OCI-LY7 (cell line): Measurements from ENCODE around the gene IRX2.

Experiments used
- EZH2phosphoT487 ChIP-seq: fragments of 200-600 bp; sonication (generic); IDR thresholded peaks from 2 replicates; pipeline ENCODE4 v1.6.1; 2018; ENCODE audit warnings: low read depth, borderline replicate concordance, mild to moderate bottlenecking, mixed run types, antibody characterized with exemption, low read length, moderate library complexity, mixed read lengths
- TF ChIP-seq, protein P1 (sequence below): fragments of 200-600 bp; sonication (generic); conservative IDR thresholded peaks from 2 replicates; pipeline ENCODE4 v1.5.1; 2014; ENCODE audit warnings: mild to moderate bottlenecking, antibody characterized with exemption, low read length, moderate library complexity, mixed read lengths

- TF ChIP-seq, protein P1, sequence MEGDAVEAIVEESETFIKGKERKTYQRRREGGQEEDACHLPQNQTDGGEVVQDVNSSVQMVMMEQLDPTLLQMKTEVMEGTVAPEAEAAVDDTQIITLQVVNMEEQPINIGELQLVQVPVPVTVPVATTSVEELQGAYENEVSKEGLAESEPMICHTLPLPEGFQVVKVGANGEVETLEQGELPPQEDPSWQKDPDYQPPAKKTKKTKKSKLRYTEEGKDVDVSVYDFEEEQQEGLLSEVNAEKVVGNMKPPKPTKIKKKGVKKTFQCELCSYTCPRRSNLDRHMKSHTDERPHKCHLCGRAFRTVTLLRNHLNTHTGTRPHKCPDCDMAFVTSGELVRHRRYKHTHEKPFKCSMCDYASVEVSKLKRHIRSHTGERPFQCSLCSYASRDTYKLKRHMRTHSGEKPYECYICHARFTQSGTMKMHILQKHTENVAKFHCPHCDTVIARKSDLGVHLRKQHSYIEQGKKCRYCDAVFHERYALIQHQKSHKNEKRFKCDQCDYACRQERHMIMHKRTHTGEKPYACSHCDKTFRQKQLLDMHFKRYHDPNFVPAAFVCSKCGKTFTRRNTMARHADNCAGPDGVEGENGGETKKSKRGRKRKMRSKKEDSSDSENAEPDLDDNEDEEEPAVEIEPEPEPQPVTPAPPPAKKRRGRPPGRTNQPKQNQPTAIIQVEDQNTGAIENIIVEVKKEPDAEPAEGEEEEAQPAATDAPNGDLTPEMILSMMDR = no peak
- no peak for TF ChIP-seq EZH2phosphoT487
Observed at GRCh38 chr5:2751592-2752021, at the start of gene IRX2.
